SK-N-SH (cell line): Measurements from ENCODE around the gene ZNF783. TPM values are rescaled to one million over a fixed set of nuclear protein-coding genes. Genes with fewer than 3 reads are reported as not detected.

Experiments
- CTCF ChIA-PET: fragments of 300-600, 350-600 bp; formaldehyde crosslinking; extraction: SDS; loops from one replicate; lab custom pipeline; 2021; lab: Yijun Ruan, JAX
- POLR2A ChIA-PET: fragments of 350-600 bp; sonication (Branson Sonifier 250); formaldehyde crosslinking; extraction: SDS; loops from one replicate; lab custom pipeline; 2020; ENCODE audit warnings: antibody characterized with exemption, inconsistent platforms; lab: Yijun Ruan, JAX
- DNase-seq: peaks from one replicate; pipeline ENCODE4 v3.0.0; 2012
- H2AFZ ChIP-seq: fragments of 200-600 bp; sonication (generic); 2 replicates; pipeline ENCODE4 v1.8.1; 2016; ENCODE audit warnings: antibody characterized with exemption, mild to moderate bottlenecking, low read depth
- H3F3A ChIP-seq: fragments of 200-600 bp; sonication (generic); replicated peaks from 2 replicates; pipeline ENCODE3; 2016; ENCODE audit warnings: antibody characterized with exemption, mild to moderate bottlenecking; ENCODE audit not compliant: insufficient read depth
- H3K27ac ChIP-seq, 2 experiments: fragments of 200-500 bp in 1 of 2; fragments of 200-600 bp in 1 of 2; sonication (Bioruptor generic) in 1 of 2; sonication (generic), shearing (Covaris generic) in 1 of 2; 2 replicates each; pipeline versions ENCODE4 v1.5.1 to v1.6.1; 2014 to 2016; ENCODE audit warnings: low read depth in 2 of 2, inconsistent platforms in 1 of 2, low read length in 1 of 2, mild to moderate bottlenecking in 1 of 2, mixed read lengths in 1 of 2
- H3K27me3 ChIP-seq: fragments of 200-600 bp; sonication (generic), shearing (Covaris generic); 2 replicates; pipeline ENCODE4 v1.6.1; 2016; ENCODE audit warnings: mixed run types; ENCODE audit not compliant: insufficient read depth
- H3K36me3 ChIP-seq, 2 experiments: fragments of 200-500 bp in 1 of 2; fragments of 200-600 bp in 1 of 2; sonication (Bioruptor generic) in 1 of 2; sonication (generic) in 1 of 2; replicated peaks in 1 of 2; 2 replicates each; pipeline versions ENCODE3 to v1.5.1; 2014 to 2016; ENCODE audit warnings: low read length in 1 of 2, mild to moderate bottlenecking in 1 of 2; ENCODE audit not compliant: insufficient read depth in 2 of 2, control insufficient read depth in 1 of 2
- H3K4me1 ChIP-seq, 2 experiments: fragments of 200-500 bp in 1 of 2; fragments of 200-600 bp in 1 of 2; sonication (Bioruptor generic) in 1 of 2; sonication (generic), shearing (Covaris generic) in 1 of 2; 2 replicates each; pipeline versions ENCODE4 v1.5.1 to v1.6.1; 2014 to 2016; ENCODE audit warnings: low read depth in 1 of 2, low read length in 1 of 2, mixed run types in 1 of 2; ENCODE audit not compliant: insufficient read depth in 2 of 2, control insufficient read depth in 1 of 2
- H3K4me2 ChIP-seq: fragments of 200-600 bp; sonication (generic), shearing (Covaris generic); 2 replicates; pipeline ENCODE4 v1.6.1; 2017; ENCODE audit warnings: mixed run types
- H3K4me3 ChIP-seq, 2 experiments: fragments of 200-500 bp in 1 of 2; fragments of 200-600 bp in 1 of 2; sonication (Bioruptor generic) in 1 of 2; sonication (generic), shearing (Covaris generic) in 1 of 2; 2 replicates each; pipeline versions ENCODE4 v1.5.1 to v1.8.1; 2014 to 2016; ENCODE audit warnings: low read depth in 2 of 2, inconsistent platforms in 1 of 2, low read length in 1 of 2, mild to moderate bottlenecking in 1 of 2, mixed read lengths in 1 of 2, moderate library complexity in 1 of 2
- H3K79me2 ChIP-seq: fragments of 200-600 bp; sonication (generic); 2 replicates; pipeline ENCODE4 v1.8.1; 2017; ENCODE audit warnings: mild to moderate bottlenecking; ENCODE audit not compliant: insufficient read depth
- H3K9ac ChIP-seq: fragments of 200-600 bp; sonication (generic); 2 replicates; pipeline ENCODE4 v1.6.1; 2017; ENCODE audit warnings: mixed run types
- H3K9me2 ChIP-seq: fragments of 200-600 bp; sonication (generic); 2 replicates; pipeline ENCODE4 v1.6.1; 2017; ENCODE audit warnings: mixed run types
- H3K9me3 ChIP-seq: fragments of 200-600 bp; sonication (generic); 2 replicates; pipeline ENCODE4 v1.6.1; 2017; ENCODE audit warnings: mixed run types, mild to moderate bottlenecking, moderate library complexity
- H4K20me1 ChIP-seq: fragments of 200-600 bp; sonication (generic); 2 replicates; pipeline ENCODE4 v1.6.1; 2017; ENCODE audit warnings: mild to moderate bottlenecking, mixed run types; ENCODE audit not compliant: insufficient read depth
- CHD2 ChIP-seq: fragments of 150-350 bp; IDR thresholded peaks from 2 replicates; pipeline ENCODE4 v1.6.1; 2018; ENCODE audit warnings: low read length; ENCODE audit not compliant: partially characterized antibody
- ELF1 ChIP-seq: IDR thresholded peaks from 2 replicates; pipeline ENCODE4 v1.4.0; 2012
- EP300 ChIP-seq, 2 experiments: IDR thresholded peaks; 2 replicates each; pipeline versions ENCODE4 v1.4.0 to v1.6.1; 2012; ENCODE audit warnings: borderline replicate concordance in 1 of 2, low read depth in 1 of 2, low read length in 1 of 2
- FOXM1 ChIP-seq: IDR thresholded peaks from 2 replicates; pipeline ENCODE4 v1.4.0; 2012; ENCODE audit warnings: low read depth, mild to moderate bottlenecking
- MEF2A ChIP-seq: IDR thresholded peaks from 2 replicates; pipeline ENCODE4 v1.4.0; 2012; ENCODE audit warnings: low read depth, borderline replicate concordance
- MXI1 ChIP-seq: IDR thresholded peaks from 2 replicates; pipeline ENCODE4 v1.6.1; 2012; ENCODE audit warnings: mild to moderate bottlenecking, low read depth, low read length, improper control_type of control experiment
- NFIC ChIP-seq: IDR thresholded peaks from 2 replicates; pipeline ENCODE4 v1.4.0; 2012; ENCODE audit warnings: borderline replicate concordance
- RXRA ChIP-seq: IDR thresholded peaks from 2 replicates; pipeline ENCODE4 v1.4.0; 2012; ENCODE audit warnings: low read depth, mild to moderate bottlenecking, borderline replicate concordance
- WGBS: methylation state at CpG from one replicate; pipeline ENCODE4 v1.1.6; 2017; ENCODE audit warnings: low lambda C conversion rate; 5-methylcytosine and 5-hydroxymethylcytosine counted together
- polyA plus RNA-seq, 3 experiments: library from polyadenylated mRNA; depleted of rRNA; stranded (reverse); fragments of >200 nt; gene quantifications; 2 replicates each; pipeline ENCODE4 v1.2.3, GENCODE V29; 2012
- TF ChIP-seq, protein P1 (sequence below): fragments of 200-600 bp; sonication (generic); IDR thresholded peaks from 2 replicates; pipeline ENCODE4 v1.6.1; 2017; ENCODE audit warnings: antibody characterized with exemption, mild to moderate bottlenecking, moderate library complexity
- TF ChIP-seq, protein P2 (sequence below): IDR thresholded peaks from 2 replicates; pipeline ENCODE4 v1.4.0; 2012; ENCODE audit warnings: low read depth
- TF ChIP-seq, protein P3 (sequence below): IDR thresholded peaks from 2 replicates; pipeline ENCODE4 v1.6.1; 2012; ENCODE audit warnings: mild to moderate bottlenecking, low read depth, low read length, moderate library complexity
- TF ChIP-seq, protein P4 (sequence below): fragments of 150-350 bp; IDR thresholded peaks from 2 replicates; pipeline ENCODE4 v1.6.1; 2016; ENCODE audit warnings: mild to moderate bottlenecking, low read depth, low read length

Gene ZNF783
- polyA plus RNA-seq, 1 of the 3 experiments (the other 2 are of a cell fraction) = 12.5 TPM

DNA sequence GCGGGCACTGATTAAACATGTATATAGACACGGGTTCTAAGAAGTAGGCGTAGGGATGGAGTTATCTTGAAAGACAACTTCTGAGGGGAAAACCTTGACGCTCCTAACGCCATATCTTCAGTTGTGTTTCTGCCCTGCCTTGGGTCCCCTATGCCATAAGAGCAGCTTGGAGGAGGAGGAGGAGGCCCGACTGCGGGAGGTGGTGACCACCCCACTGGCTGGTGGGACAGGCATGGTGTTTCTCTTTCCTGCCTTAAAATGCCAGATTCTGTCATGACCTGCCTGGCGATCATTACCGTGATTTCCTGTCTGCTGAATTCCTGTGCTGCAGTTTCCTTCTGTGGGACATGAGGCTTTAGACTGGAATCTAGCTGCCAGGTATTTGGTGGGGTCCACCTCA, 15.9 kb downstream of the ZNF783 start:
- H3K4me1 ChIP-seq = no peaks in the 10 kb centered on the region
- H2AFZ ChIP-seq = no peak overlapping the region
- H3K9ac ChIP-seq = no peak overlapping the region
- no peak overlapping the region for H3K4me2 ChIP-seq
- H3K27me3 ChIP-seq = no peaks in the 10 kb centered on the region
- H3K79me2 ChIP-seq = no peaks in the 10 kb centered on the region
- no peaks in the 10 kb centered on the region for H4K20me1 ChIP-seq
- H3F3A ChIP-seq = no peaks in the 10 kb centered on the region
- TF ChIP-seq CHD2 = no peak
- no peak for TF ChIP-seq FOXM1
- TF ChIP-seq, protein P1, sequence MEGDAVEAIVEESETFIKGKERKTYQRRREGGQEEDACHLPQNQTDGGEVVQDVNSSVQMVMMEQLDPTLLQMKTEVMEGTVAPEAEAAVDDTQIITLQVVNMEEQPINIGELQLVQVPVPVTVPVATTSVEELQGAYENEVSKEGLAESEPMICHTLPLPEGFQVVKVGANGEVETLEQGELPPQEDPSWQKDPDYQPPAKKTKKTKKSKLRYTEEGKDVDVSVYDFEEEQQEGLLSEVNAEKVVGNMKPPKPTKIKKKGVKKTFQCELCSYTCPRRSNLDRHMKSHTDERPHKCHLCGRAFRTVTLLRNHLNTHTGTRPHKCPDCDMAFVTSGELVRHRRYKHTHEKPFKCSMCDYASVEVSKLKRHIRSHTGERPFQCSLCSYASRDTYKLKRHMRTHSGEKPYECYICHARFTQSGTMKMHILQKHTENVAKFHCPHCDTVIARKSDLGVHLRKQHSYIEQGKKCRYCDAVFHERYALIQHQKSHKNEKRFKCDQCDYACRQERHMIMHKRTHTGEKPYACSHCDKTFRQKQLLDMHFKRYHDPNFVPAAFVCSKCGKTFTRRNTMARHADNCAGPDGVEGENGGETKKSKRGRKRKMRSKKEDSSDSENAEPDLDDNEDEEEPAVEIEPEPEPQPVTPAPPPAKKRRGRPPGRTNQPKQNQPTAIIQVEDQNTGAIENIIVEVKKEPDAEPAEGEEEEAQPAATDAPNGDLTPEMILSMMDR = no peak
- TF ChIP-seq, protein P2, sequence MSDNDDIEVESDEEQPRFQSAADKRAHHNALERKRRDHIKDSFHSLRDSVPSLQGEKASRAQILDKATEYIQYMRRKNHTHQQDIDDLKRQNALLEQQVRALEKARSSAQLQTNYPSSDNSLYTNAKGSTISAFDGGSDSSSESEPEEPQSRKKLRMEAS = no peak
- no peak for TF ChIP-seq EP300 (IDR thresholded peaks at IDR 0.05; ENCODE audit: borderline replicate concordance in 1 of 2, low read depth in 1 of 2, low read length in 1 of 2)
- TF ChIP-seq, protein P3, sequence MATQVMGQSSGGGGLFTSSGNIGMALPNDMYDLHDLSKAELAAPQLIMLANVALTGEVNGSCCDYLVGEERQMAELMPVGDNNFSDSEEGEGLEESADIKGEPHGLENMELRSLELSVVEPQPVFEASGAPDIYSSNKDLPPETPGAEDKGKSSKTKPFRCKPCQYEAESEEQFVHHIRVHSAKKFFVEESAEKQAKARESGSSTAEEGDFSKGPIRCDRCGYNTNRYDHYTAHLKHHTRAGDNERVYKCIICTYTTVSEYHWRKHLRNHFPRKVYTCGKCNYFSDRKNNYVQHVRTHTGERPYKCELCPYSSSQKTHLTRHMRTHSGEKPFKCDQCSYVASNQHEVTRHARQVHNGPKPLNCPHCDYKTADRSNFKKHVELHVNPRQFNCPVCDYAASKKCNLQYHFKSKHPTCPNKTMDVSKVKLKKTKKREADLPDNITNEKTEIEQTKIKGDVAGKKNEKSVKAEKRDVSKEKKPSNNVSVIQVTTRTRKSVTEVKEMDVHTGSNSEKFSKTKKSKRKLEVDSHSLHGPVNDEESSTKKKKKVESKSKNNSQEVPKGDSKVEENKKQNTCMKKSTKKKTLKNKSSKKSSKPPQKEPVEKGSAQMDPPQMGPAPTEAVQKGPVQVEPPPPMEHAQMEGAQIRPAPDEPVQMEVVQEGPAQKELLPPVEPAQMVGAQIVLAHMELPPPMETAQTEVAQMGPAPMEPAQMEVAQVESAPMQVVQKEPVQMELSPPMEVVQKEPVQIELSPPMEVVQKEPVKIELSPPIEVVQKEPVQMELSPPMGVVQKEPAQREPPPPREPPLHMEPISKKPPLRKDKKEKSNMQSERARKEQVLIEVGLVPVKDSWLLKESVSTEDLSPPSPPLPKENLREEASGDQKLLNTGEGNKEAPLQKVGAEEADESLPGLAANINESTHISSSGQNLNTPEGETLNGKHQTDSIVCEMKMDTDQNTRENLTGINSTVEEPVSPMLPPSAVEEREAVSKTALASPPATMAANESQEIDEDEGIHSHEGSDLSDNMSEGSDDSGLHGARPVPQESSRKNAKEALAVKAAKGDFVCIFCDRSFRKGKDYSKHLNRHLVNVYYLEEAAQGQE = no peak
- TF ChIP-seq, protein P4, sequence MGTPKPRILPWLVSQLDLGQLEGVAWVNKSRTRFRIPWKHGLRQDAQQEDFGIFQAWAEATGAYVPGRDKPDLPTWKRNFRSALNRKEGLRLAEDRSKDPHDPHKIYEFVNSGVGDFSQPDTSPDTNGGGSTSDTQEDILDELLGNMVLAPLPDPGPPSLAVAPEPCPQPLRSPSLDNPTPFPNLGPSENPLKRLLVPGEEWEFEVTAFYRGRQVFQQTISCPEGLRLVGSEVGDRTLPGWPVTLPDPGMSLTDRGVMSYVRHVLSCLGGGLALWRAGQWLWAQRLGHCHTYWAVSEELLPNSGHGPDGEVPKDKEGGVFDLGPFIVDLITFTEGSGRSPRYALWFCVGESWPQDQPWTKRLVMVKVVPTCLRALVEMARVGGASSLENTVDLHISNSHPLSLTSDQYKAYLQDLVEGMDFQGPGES = no peak
- no peak for TF ChIP-seq NFIC
- no peak for TF ChIP-seq MEF2A
- no peak for TF ChIP-seq MXI1
- no peak for TF ChIP-seq ELF1
- TF ChIP-seq RXRA = no peak
- POLR2A ChIA-PET = no interaction called here
- no peaks in the 10 kb centered on the region for H3K9me2 ChIP-seq
- H3K36me3 ChIP-seq = peaks cover 21 to 23% of the 10 kb centered on the region in 2 experiments
- WGBS = 98% methylated on average over 8 of the region's 9 CpGs
- CTCF ChIA-PET = interaction anchor here (0.6 kb wide), 1 partner anchor 16 kb away, joined by 3 read pairs; no protein-coding TSS in a partner anchor
- H3K4me3 ChIP-seq = no peak overlapping the region
- no peaks in the 10 kb centered on the region for H3K9me3 ChIP-seq
- H3K27ac ChIP-seq = no peak overlapping the region
- no peak for DNase-seq
